ENCODE results near the gene GARRE1. TPM values are rescaled to one million over a fixed set of nuclear protein-coding genes. Genes with fewer than 3 reads are reported as not detected.

GARRE1 gene
- polyA plus RNA-seq = 1.9 and 3.5 TPM in 2 replicates

GRCh38 chr19:34254046-34254697 is at the start of gene GARRE1:
Gene GARRE1, plus strand, starts transcription at chr19:34254554. Its CDS starts 45,920 bp downstream, at chr19:34300474.

Other genes starting within 250 kb of the GARRE1 start
- 16.0 and 24.6 TPM in 2 replicates for gene LSM14A, start 82.0 kb upstream of the GARRE1 start, polyA plus RNA-seq
- 135 and 192 TPM in 2 replicates for gene GPI, start 110.6 kb downstream of the GARRE1 start, polyA plus RNA-seq
- gene PDCD2L, start 149.8 kb downstream of the GARRE1 start, polyA plus RNA-seq = 12.2 and 17.3 TPM in 2 replicates
- gene UBA2, start 173.8 kb downstream of the GARRE1 start, polyA plus RNA-seq = 56.7 and 67.3 TPM in 2 replicates
- gene WTIP, start 227.2 kb downstream of the GARRE1 start, polyA plus RNA-seq = not detected in 2 replicates